GM18502 (cell line): Measurements from ENCODE around the gene DBP.

Experiments
- ATAC-seq: cut with Tn5 transposase; IDR thresholded peaks from one replicate; pipeline ENCODE4 v1.9.1; 2021; ENCODE audit warnings: mild to moderate bottlenecking; ENCODE audit not compliant: unreplicated experiment, poor library complexity

The DBP gene

GRCh38 chr19:48595171-48595570 lies 42.0 kb downstream of the DBP start:
- no peak for ATAC-seq

GRCh38 chr19:48591021-48591420 lies 46.2 kb downstream of the DBP start:
- ATAC-seq, result no peak

- no peak for ATAC-seq
Observed at GRCh38 chr19:48588670-48589401, 48.3 kb downstream of the DBP start.

- no peak for ATAC-seq
Observed at GRCh38 chr19:48587387-48587786, 49.8 kb downstream of the DBP start.

- no peak for ATAC-seq
Observed at GRCh38 chr19:48582168-48582567, 55.0 kb downstream of the DBP start.
